K562 (cell line): ENCODE measurements around the gene NPIPB6.
"Not testable (repeated sequence)": the region's sequence is repeated elsewhere in the genome, so short reads cannot be mapped to it uniquely, and the experiment has no call there.

ENCODE experiments used
- CCAR2 ChIP-seq: fragments of 200-400 bp; formaldehyde crosslinking; IDR thresholded peaks from 2 replicates; pipeline ENCODE4 v1.6.1; 2017; ENCODE audit warnings: mild to moderate bottlenecking, low read depth, low read length
- NBN ChIP-seq: fragments of 450-650 bp; IDR thresholded peaks from 2 replicates; pipeline ENCODE4 v1.6.1; 2016; ENCODE audit warnings: low read depth, mild to moderate bottlenecking
- NR2C1 ChIP-seq, 2 experiments: fragments of 450-650 bp; IDR thresholded peaks; 2 replicates each; pipeline ENCODE4 v1.6.1; 2017; ENCODE audit warnings: mild to moderate bottlenecking in 2 of 2, antibody characterized with exemption in 1 of 2, inconsistent platforms in 1 of 2, missing compliant biosample characterization in 1 of 2, missing genetic modification characterization in 1 of 2
- PHF21A ChIP-seq: fragments of 450-650 bp; IDR thresholded peaks from 2 replicates; pipeline ENCODE4 v1.6.1; 2017; ENCODE audit warnings: low read depth, borderline replicate concordance
- TCF7L2 ChIP-seq: fragments of 150-350 bp; IDR thresholded peaks from 2 replicates; pipeline ENCODE4 v1.6.1; 2016; ENCODE audit warnings: low read depth, mild to moderate bottlenecking, low read length, moderate library complexity
- ZNF384 ChIP-seq: IDR thresholded peaks from 2 replicates; pipeline ENCODE4 v1.6.1; 2012; ENCODE audit warnings: low read depth, low read length, improper control_type of control experiment
- TF ChIP-seq, protein P1 (sequence below), 3 experiments: IDR thresholded peaks in 2 of 3; conservative IDR thresholded peaks in 1 of 3; 2 replicates each; pipeline ENCODE4 v1.5.1; 2011 to 2012; ENCODE audit warnings: low read length in 3 of 3, mild to moderate bottlenecking in 3 of 3, control low read depth in 2 of 3, improper control_type of control experiment in 1 of 3, inconsistent platforms in 1 of 3, low read depth in 1 of 3, mixed read lengths in 1 of 3, moderate library complexity in 1 of 3; ENCODE audit not compliant: insufficient read depth in 2 of 3
- TF ChIP-seq, protein P2 (sequence below): fragments of 200-600 bp; sonication (generic); IDR thresholded peaks from one replicate; pipeline ENCODE4 v1.6.1; 2012; ENCODE audit warnings: mild to moderate bottlenecking, low read depth, low read length, inconsistent platforms

DNA sequence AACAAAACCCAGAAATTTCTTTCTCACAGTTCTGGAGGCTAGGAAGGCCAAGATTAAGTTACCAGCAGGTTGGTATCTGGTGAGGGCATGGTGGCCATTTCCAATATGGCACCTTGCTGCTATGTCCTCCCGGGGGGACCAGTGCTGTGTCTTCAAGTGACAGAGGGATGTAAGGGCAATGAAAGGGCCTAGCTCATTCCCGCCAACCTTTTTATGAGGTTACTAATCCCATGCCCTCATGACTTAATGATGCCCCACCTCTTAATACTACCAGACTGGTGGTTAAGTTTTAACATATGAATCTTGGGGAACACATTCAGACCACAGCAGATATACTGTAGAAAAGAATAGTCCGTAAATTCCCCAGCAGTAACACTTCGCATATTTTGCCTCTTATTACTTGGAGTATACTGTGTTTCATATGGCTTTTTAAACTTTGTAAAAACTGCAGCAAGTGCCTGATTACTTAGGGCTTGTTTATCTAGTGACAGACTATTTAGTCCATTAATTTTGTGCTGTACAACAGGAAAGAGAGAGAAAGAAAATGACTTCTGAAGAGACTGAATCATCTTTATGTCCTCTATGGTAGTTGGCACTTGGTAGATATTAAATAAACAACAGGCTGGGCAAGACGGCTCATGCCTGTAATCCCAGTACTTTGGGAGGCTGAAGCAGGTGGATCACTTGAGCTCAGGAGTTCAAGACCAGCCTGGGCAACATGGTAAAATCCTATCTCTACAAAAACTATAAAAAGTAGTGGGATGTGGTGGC is 26.2 kb downstream of the NPIPB6 start:
- TF ChIP-seq, protein P1, sequence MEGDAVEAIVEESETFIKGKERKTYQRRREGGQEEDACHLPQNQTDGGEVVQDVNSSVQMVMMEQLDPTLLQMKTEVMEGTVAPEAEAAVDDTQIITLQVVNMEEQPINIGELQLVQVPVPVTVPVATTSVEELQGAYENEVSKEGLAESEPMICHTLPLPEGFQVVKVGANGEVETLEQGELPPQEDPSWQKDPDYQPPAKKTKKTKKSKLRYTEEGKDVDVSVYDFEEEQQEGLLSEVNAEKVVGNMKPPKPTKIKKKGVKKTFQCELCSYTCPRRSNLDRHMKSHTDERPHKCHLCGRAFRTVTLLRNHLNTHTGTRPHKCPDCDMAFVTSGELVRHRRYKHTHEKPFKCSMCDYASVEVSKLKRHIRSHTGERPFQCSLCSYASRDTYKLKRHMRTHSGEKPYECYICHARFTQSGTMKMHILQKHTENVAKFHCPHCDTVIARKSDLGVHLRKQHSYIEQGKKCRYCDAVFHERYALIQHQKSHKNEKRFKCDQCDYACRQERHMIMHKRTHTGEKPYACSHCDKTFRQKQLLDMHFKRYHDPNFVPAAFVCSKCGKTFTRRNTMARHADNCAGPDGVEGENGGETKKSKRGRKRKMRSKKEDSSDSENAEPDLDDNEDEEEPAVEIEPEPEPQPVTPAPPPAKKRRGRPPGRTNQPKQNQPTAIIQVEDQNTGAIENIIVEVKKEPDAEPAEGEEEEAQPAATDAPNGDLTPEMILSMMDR (IDR thresholded peaks at IDR 0.05 in 2 of 3, conservative IDR thresholded peaks at IDR 0.05 in 1 of 3; ENCODE audit: insufficient read depth in 2 of 3, low read depth in 1 of 3, low read length in 3 of 3), result not testable (repeated sequence)
- TF ChIP-seq NR2C1 (IDR thresholded peaks at IDR 0.05); NR2C1 (tag; IDR thresholded peaks at IDR 0.05); TCF7L2; ZNF384; PHF21A; CCAR2; NBN: not testable (repeated sequence)
- TF ChIP-seq, protein P2, sequence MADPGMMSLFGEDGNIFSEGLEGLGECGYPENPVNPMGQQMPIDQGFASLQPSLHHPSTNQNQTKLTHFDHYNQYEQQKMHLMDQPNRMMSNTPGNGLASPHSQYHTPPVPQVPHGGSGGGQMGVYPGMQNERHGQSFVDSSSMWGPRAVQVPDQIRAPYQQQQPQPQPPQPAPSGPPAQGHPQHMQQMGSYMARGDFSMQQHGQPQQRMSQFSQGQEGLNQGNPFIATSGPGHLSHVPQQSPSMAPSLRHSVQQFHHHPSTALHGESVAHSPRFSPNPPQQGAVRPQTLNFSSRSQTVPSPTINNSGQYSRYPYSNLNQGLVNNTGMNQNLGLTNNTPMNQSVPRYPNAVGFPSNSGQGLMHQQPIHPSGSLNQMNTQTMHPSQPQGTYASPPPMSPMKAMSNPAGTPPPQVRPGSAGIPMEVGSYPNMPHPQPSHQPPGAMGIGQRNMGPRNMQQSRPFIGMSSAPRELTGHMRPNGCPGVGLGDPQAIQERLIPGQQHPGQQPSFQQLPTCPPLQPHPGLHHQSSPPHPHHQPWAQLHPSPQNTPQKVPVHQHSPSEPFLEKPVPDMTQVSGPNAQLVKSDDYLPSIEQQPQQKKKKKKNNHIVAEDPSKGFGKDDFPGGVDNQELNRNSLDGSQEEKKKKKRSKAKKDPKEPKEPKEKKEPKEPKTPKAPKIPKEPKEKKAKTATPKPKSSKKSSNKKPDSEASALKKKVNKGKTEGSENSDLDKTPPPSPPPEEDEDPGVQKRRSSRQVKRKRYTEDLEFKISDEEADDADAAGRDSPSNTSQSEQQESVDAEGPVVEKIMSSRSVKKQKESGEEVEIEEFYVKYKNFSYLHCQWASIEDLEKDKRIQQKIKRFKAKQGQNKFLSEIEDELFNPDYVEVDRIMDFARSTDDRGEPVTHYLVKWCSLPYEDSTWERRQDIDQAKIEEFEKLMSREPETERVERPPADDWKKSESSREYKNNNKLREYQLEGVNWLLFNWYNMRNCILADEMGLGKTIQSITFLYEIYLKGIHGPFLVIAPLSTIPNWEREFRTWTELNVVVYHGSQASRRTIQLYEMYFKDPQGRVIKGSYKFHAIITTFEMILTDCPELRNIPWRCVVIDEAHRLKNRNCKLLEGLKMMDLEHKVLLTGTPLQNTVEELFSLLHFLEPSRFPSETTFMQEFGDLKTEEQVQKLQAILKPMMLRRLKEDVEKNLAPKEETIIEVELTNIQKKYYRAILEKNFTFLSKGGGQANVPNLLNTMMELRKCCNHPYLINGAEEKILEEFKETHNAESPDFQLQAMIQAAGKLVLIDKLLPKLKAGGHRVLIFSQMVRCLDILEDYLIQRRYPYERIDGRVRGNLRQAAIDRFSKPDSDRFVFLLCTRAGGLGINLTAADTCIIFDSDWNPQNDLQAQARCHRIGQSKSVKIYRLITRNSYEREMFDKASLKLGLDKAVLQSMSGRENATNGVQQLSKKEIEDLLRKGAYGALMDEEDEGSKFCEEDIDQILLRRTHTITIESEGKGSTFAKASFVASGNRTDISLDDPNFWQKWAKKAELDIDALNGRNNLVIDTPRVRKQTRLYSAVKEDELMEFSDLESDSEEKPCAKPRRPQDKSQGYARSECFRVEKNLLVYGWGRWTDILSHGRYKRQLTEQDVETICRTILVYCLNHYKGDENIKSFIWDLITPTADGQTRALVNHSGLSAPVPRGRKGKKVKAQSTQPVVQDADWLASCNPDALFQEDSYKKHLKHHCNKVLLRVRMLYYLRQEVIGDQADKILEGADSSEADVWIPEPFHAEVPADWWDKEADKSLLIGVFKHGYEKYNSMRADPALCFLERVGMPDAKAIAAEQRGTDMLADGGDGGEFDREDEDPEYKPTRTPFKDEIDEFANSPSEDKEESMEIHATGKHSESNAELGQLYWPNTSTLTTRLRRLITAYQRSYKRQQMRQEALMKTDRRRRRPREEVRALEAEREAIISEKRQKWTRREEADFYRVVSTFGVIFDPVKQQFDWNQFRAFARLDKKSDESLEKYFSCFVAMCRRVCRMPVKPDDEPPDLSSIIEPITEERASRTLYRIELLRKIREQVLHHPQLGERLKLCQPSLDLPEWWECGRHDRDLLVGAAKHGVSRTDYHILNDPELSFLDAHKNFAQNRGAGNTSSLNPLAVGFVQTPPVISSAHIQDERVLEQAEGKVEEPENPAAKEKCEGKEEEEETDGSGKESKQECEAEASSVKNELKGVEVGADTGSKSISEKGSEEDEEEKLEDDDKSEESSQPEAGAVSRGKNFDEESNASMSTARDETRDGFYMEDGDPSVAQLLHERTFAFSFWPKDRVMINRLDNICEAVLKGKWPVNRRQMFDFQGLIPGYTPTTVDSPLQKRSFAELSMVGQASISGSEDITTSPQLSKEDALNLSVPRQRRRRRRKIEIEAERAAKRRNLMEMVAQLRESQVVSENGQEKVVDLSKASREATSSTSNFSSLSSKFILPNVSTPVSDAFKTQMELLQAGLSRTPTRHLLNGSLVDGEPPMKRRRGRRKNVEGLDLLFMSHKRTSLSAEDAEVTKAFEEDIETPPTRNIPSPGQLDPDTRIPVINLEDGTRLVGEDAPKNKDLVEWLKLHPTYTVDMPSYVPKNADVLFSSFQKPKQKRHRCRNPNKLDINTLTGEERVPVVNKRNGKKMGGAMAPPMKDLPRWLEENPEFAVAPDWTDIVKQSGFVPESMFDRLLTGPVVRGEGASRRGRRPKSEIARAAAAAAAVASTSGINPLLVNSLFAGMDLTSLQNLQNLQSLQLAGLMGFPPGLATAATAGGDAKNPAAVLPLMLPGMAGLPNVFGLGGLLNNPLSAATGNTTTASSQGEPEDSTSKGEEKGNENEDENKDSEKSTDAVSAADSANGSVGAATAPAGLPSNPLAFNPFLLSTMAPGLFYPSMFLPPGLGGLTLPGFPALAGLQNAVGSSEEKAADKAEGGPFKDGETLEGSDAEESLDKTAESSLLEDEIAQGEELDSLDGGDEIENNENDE, result not testable (repeated sequence)
